GM21528 (cell line): ENCODE results near the gene HRH1.

ENCODE experiments used
- ATAC-seq: cut with Tn5 transposase; IDR thresholded peaks from one replicate; pipeline ENCODE4 v1.9.1; 2021; ENCODE audit warnings: mild to moderate bottlenecking, moderate library complexity; ENCODE audit not compliant: unreplicated experiment, low FRiP score

Gene HRH1

GRCh38 chr3:11305509-11305908, 151.2 kb downstream of the HRH1 start:
- no peak for ATAC-seq

- ATAC-seq = no peak
Observed at GRCh38 chr3:11306817-11307589, 152.7 kb downstream of the HRH1 start.

GRCh38 chr3:11307830-11308432, 153.6 kb downstream of the HRH1 start:
- ATAC-seq = no peak

GRCh38 chr3:11310258-11310657, 156.0 kb downstream of the HRH1 start:
- ATAC-seq = no peak

GRCh38 chr3:11312166-11312565, 157.9 kb downstream of the HRH1 start:
- no peak for ATAC-seq
